Heart left ventricle (tissue), 16 donors: ENCODE results near the gene TCP11L2. TPM values are rescaled to one million over a fixed set of nuclear protein-coding genes. Genes with fewer than 3 reads are reported as not detected.

Source experiments
- ATAC-seq, 4 donors: fragments of 200-7000 bp; cut with Tn5 transposase; one replicate each; pipeline ENCODE4 v1.9.1; 2020 to 2022; ENCODE audit warnings: moderate library complexity in 4 of 4, mild to moderate bottlenecking in 3 of 4, moderate number of reproducible peaks in 1 of 4
- DNase-seq, 5 donors: peaks; one replicate each; pipeline ENCODE4 v3.0.0-alpha.2; 2020
- H3K27ac ChIP-seq, 12 donors: fragments of 200-600 bp; sonication (generic) in 4 of 12; one replicate each; pipeline versions ENCODE4 v1.5.0 to v1.8.0; 2016 to 2022; ENCODE audit warnings: mild to moderate bottlenecking in 2 of 12
- H3K27me3 ChIP-seq, 9 donors: fragments of 200-600 bp; sonication (generic) in 2 of 9; one replicate each; pipeline versions ENCODE4 v1.5.1 to v1.8.0; 2016 to 2022; ENCODE audit warnings: mild to moderate bottlenecking in 3 of 9
- H3K36me3 ChIP-seq, 9 donors: fragments of 200-600 bp; sonication (generic) in 2 of 9; one replicate each; pipeline versions ENCODE4 v1.5.0 to v1.8.0; 2018 to 2022; ENCODE audit warnings: mild to moderate bottlenecking in 2 of 9
- H3K4me1 ChIP-seq, 12 donors: fragments of 200-600 bp; sonication (generic) in 4 of 12; one replicate each; pipeline versions ENCODE4 v1.5.0 to v1.8.0; 2016 to 2022; ENCODE audit warnings: mild to moderate bottlenecking in 3 of 12
- H3K4me3 ChIP-seq, 12 donors: fragments of 200-600 bp; sonication (generic) in 4 of 12; one replicate each; pipeline versions ENCODE4 v1.5.0 to v1.8.0; 2017 to 2022; ENCODE audit warnings: mild to moderate bottlenecking in 9 of 12, moderate library complexity in 4 of 12
- H3K9me3 ChIP-seq, 12 donors: fragments of 200-600 bp; sonication (generic) in 4 of 12; one replicate each; pipeline versions ENCODE4 v1.5.0 to v1.8.0; 2016 to 2022; ENCODE audit warnings: mild to moderate bottlenecking in 1 of 12
- POLR2A ChIP-seq, 2 donors: fragments of 450-650 bp; IDR thresholded peaks; one replicate each; pipeline ENCODE4 v1.6.1; 2017; ENCODE audit warnings: antibody characterized with exemption in 2 of 2, mild to moderate bottlenecking in 2 of 2, moderate library complexity in 2 of 2
- WGBS, 4 donors: extraction: QIAGEN DNeasy Blood & Tissue Kit in 2 of 4; methylation state at CpG; one replicate each; pipeline versions ENCODE4 v1.1.5 to v1.1.7; 2013 to 2018; 5-methylcytosine and 5-hydroxymethylcytosine counted together
- intact Hi-C, 10 donors: fragments of 100-400 bp; cut with DNase I; formaldehyde crosslinking; loops; one replicate each; pipeline versions ENCODE4 v1.11.1 to v1.14.2; 2022
- long read RNA-seq, 3 donors: library from polyadenylated mRNA; unstranded; transcript quantifications; one replicate each; pipeline ENCODE4 v2.0.0, GENCODE V29; 2020 to 2021
- polyA plus RNA-seq, 2 donors: library from polyadenylated mRNA; stranded (reverse); fragments of 200-250 nt; gene quantifications; one replicate each; pipeline ENCODE4 v1.2.3, GENCODE V29; 2013
- total RNA-seq, 9 donors: library from RNA; depleted of rRNA in 2 of 9; stranded (reverse); fragments of >200 nt in 2 of 9; fragmentation: NEBNext Ultra II Directional in 3 of 9; extraction: Animal tissue kit (Norgen Biotek cat#: 25700) in 3 of 9; gene quantifications; one replicate each; pipeline versions ENCODE4 v1.1.0 to v1.2.4, GENCODE V29; 2016 to 2023
- TF ChIP-seq, protein P1 (sequence below), 12 donors: fragments of 200-600 bp; sonication (generic) in 4 of 12; IDR thresholded peaks; one replicate each; pipeline versions ENCODE4 v1.5.0 to v1.8.0; 2018 to 2022; ENCODE audit warnings: antibody characterized with exemption in 12 of 12, mild to moderate bottlenecking in 5 of 12
- donor health status: ischemic (EF 13 %, LVEDD 7.1; RV severe dilation, severe dysfunction).
- donor health status: healthy with polysubstance abuse.
- donor health status: DM: no; HTN: yes; CAD: no.
- donor health status: DM: no; HTN: no; CAD: no.
- donor health status: ischemic (EF 25% LVEDD 6.9; RV normal size, moderate dysfunction).
- donor health status: ischemic (EF 25% LVEDD 5.7; RV mildly dilated, moderate dysfunction).
- donor health status: healthy.
- donor health status: DM: yes; HTN: yes; CAD: no.
- donor health status: ischemic (EF 35%, LVEDD 5.7; RV mildly dilated, moderate dysfunction).
- donor health status: nonischemic (EF 11% LVEDD 7.7; RV severe dilation, severe dysfunction).
- donor health status: DM: yes; HTN: yes; CAD: no.
- donor health status: PGD.
- donor health status: ischemic (EF 29% LVEDD 5.4; RV normal size, mild dysfunction).
- donor health status: nonischemic (EF 23%, LVEDD 6.1; RV moderate dilation, normal function).

TCP11L2 gene
- 100 to 1,000 TPM in 5 of 9 donors, 10 to 100 TPM in 4; 60.8 to 147 (median 113) TPM for total RNA-seq
- polyA plus RNA-seq: 10 to 100 TPM; 15.5 to 17.3 TPM
- long read RNA-seq, donor 1, transcript TCP11L2-203 (7 exons, 1,788 nt): minor isoform, 8 of 43 reads
- long read RNA-seq, donor 1, transcript TCP11L2-201 (10 exons, 2,219 nt): major isoform, 11 of 43 reads
- long read RNA-seq, donor 1, partial matches to known transcripts: 3 of 43 reads
- long read RNA-seq, donor 1, other reads (novel, unspliced or antisense): 21 of 43 reads
- long read RNA-seq, donor 2, transcript TCP11L2-201 (10 exons, 2,219 nt): major isoform, 23 of 76 reads
- long read RNA-seq, donor 2, transcript TCP11L2-203 (7 exons, 1,788 nt): minor isoform, 14 of 76 reads
- long read RNA-seq, donor 2, partial matches to known transcripts: 14 of 76 reads
- long read RNA-seq, donor 2, other reads (novel, unspliced or antisense): 25 of 76 reads
- long read RNA-seq, donor 3, partial matches to known transcripts: 3 of 15 reads
- long read RNA-seq, donor 3, other reads (novel, unspliced or antisense): 5 of 15 reads

DNA sequence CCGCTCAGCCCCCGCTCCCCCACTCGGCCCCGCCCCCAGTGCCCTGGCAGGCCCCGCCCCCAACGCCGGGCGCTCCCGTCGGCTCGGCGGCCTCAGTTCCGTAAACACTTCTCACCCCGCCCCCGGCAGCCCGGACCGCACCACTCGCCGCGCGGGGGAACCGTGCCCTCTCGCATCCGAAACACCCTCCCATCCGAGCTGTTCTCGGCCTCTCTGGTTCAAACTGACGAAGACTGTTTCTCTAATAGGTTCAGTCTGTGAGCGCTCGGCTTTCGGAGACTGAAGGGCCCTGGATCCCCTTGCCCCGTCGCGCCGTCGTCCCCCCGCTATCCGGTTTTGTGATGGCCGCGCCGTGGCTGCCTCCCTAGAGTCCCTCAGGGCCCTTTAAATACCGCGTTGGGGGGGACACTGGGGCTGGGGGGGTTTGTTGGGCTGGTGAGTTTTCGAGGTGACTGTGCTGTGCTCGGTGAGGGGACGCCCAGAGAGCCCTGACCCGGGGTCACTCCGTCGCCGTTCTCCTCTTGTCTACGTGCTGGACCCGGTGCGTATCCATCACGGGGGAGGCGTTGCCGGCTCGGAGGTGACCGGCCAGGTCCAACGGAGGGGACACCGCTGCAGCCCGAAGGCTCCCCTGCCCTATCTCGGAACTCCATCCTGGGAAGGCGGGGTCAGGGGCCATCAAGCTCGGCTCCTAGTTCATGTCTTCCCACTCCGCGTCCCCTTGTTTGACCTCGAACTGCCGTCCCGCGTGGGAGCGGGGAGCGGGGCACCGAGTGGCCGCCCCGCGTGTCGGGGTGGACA, at the start of gene TCP11L2:
Gene TCP11L2, plus strand, starts transcription at position 333 of the 801 bp plus-strand sequence. CDS start 8,343 bp downstream, outside the sequence.
- Histone ChIP-seq H3K27ac (peak within 1 kb of the TSS; percentile 92 to 100 (median 98)), H3K4me3 (peak within 1 kb of the TSS; percentile 80 to 97 (median 94)), H3K27me3 (no peaks in the 10 kb centered on the region), H3K4me1 (peaks cover 8 to 72% (median 63%) of the 10 kb centered on the region in 12 donors), H3K36me3 (peaks cover 0 to 17% (median 0%) of the 10 kb centered on the region in 9 donors), H3K9me3 (no peaks in the 10 kb centered on the region)
- TF ChIP-seq, protein P1, sequence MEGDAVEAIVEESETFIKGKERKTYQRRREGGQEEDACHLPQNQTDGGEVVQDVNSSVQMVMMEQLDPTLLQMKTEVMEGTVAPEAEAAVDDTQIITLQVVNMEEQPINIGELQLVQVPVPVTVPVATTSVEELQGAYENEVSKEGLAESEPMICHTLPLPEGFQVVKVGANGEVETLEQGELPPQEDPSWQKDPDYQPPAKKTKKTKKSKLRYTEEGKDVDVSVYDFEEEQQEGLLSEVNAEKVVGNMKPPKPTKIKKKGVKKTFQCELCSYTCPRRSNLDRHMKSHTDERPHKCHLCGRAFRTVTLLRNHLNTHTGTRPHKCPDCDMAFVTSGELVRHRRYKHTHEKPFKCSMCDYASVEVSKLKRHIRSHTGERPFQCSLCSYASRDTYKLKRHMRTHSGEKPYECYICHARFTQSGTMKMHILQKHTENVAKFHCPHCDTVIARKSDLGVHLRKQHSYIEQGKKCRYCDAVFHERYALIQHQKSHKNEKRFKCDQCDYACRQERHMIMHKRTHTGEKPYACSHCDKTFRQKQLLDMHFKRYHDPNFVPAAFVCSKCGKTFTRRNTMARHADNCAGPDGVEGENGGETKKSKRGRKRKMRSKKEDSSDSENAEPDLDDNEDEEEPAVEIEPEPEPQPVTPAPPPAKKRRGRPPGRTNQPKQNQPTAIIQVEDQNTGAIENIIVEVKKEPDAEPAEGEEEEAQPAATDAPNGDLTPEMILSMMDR (IDR thresholded peaks at IDR 0.05): no peak
- peak in 1 of 2 donors; percentile 82 for TF ChIP-seq POLR2A (IDR thresholded peaks at IDR 0.05)
- WGBS, 4 donors: 0 to 1% (median 0%) methylated on average over 14 to 76 of the region's 76 CpGs
- intact Hi-C loops: loop anchor here in 8 of 10 donors (2.0 to 10.0 kb wide), 6 partner anchors 40 to 158 kb away; partner anchors contain the start of genes CKAP4 (in 8 of the 8) and POLR3B (in 1 of the 8)
- peak; percentile 89 to 94 (median 92) for DNase-seq
- peak; percentile 66 to 85 (median 80) for ATAC-seq

DNA sequence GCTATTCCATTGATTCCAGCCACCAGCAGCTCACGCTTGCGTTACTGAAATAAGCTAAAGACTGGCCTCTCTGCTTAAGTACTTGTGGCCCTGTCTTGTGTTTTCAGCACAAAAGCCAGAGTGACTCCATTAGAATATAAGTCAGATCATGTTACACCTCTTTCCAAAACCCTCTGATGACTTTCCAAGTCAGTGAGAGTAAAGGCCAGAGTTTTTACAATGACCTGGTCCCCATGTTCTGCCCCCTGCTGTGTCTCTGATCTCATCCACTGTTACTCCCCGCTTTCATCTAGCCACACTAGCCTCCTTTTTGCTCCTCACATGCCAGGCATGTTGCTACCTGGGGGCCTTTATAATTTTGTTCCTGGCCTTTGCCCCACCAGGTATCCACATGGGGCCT, 47.8 kb upstream of the TCP11L2 start:
- WGBS, 4 donors: 94 to 97% (median 94%) methylated on average over 3 of the region's 3 CpGs
- DNase-seq (no peak), ATAC-seq (no peak)
- H3K36me3 ChIP-seq: no peaks in the 10 kb centered on the region
- H3K9me3 ChIP-seq: no peaks in the 10 kb centered on the region
- TF ChIP-seq, protein P1 (IDR thresholded peaks at IDR 0.05): no peak
- TF ChIP-seq POLR2A (IDR thresholded peaks at IDR 0.05): no peak
- peaks cover 0 to 2% (median 0%) of the 10 kb centered on the region in 12 donors for H3K4me1 ChIP-seq
- no peak overlapping the region for H3K27ac ChIP-seq
- no peak overlapping the region for H3K4me3 ChIP-seq
- H3K27me3 ChIP-seq: no peaks in the 10 kb centered on the region
- intact Hi-C loops: no loop called here

DNA sequence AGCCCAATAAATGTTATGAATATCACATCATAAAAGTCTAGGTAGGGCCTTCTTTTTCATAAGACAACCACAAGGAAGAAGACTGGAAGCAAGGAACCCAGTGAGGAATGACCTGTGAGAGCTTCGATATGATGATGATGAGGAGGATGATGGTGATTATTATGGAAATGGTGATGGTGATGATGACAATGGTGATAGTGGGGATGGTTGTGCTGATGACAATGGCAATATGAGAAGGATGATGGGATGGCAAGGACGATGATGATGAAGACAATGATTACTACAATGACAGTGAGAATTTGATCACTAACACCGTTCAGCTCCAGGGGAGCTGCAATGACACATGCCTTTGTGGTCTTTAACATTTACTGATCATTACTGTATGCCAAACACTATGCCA, 47.0 kb upstream of the TCP11L2 start:
- H3K9me3 ChIP-seq: no peaks in the 10 kb centered on the region
- no peaks in the 10 kb centered on the region for H3K4me1 ChIP-seq
- no peak overlapping the region for H3K4me3 ChIP-seq
- no peak for TF ChIP-seq POLR2A (IDR thresholded peaks at IDR 0.05)
- TF ChIP-seq, protein P1 (IDR thresholded peaks at IDR 0.05): no peak
- no peak for DNase-seq
- H3K27me3 ChIP-seq: no peaks in the 10 kb centered on the region
- intact Hi-C loops: no loop called here
- no peaks in the 10 kb centered on the region for H3K36me3 ChIP-seq
- ATAC-seq: no peak
- WGBS, 4 donors: 92 to 97% (median 93%) methylated on average over 3 of the region's 3 CpGs
- no peak overlapping the region for H3K27ac ChIP-seq
